ENCODE results near the gene LNX1. TPM values are rescaled to one million over a fixed set of nuclear protein-coding genes. Genes with fewer than 3 reads are reported as not detected.

Gene LNX1
- total RNA-seq, 1 donor from 2014 or later: not detected

DNA sequence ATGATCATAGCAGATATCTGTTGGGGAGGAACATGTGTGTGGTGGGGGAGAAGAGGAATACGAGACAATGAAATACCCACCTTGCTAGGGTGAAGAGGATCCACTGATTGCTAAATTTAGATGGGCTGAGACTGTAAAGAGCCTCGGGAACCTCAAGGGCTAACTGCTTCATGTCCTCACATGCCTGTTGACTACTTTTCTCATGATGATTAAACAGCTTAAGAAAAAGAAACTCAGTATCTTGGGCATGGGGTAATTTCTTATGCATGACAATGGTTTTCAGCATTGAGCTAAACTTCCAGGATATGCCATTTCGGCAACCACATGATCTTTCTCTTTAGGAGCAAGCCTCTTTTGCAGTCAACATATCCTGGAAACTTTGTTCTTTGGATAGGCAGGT, 3.9 kb upstream of the LNX1 start:
- intact Hi-C loops (cut with micrococcal nuclease): no loop called here
- H3K4me3 Mint-ChIP-seq: no peak overlapping the region
- H3K27ac Mint-ChIP-seq: no peak overlapping the region

GRCh38 chr4:53593765-53594164, 2.5 kb upstream of the LNX1 start:
- H3K4me3 Mint-ChIP-seq: no peak overlapping the region
- no peak for DNase-seq (ENCODE audit: low spot score)
- no peak overlapping the region for H3K27ac Mint-ChIP-seq
- no peaks in the 10 kb centered on the region for H3K4me1 Mint-ChIP-seq (ENCODE audit: low read depth)
- H3K36me3 Mint-ChIP-seq (ENCODE audit: low read depth): peaks cover 2% of the 10 kb centered on the region
- H3K9me3 Mint-ChIP-seq: no peaks in the 10 kb centered on the region
- H3K27me3 Mint-ChIP-seq (ENCODE audit: insufficient read depth): peaks cover 22% of the 10 kb centered on the region
- intact Hi-C loops (cut with micrococcal nuclease): no loop called here

More for the DNA sequence above, 3.9 kb upstream of the LNX1 start:
- Mint-ChIP-seq H3K4me1 (ENCODE audit: low read depth) (no peaks in the 10 kb centered on the region), H3K9me3 (no peaks in the 10 kb centered on the region), H3K27me3 (ENCODE audit: insufficient read depth) (peaks cover 19% of the 10 kb centered on the region), H3K36me3 (ENCODE audit: low read depth) (peaks cover 2% of the 10 kb centered on the region)
- DNase-seq (ENCODE audit: low spot score): no peak

DNA sequence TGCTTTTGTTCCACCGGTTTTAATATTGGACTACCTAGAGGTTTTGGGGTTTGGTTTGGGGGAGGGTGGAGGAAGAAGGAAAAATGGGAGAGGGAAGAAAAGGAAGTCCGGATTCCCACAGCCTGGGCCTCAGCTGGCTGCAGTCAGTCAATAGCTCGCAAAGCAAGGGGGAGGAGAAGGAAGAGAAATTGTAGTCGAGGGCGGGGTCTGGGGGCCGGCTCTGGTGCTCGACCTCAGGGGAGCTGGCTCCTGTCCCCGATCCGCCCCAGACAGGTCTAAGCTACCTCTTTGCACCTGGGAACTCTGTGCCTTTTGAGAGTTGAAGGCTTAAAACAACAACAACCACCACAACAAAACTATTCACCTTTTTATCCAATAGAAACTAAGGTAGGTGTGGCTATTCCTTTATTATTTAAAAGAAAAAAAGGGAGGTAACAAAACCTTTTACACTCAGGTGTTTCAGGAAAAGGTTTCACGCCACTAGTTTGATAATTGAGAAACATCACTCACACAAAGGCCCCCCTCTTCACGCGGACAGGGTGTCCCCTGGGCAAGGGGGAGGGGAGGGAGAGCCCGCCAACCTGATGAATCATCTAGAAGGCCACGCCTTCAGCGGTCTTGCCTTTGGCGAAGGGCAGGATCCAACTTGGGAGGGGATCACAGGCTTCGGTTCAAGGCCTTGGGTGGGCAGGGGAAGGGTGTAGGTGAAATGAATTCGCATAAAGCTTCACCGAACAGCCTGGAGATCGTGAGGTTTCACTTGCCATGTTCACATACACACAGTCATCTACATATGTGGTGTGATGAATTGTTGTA, 1.6 kb upstream of the LNX1 start:
- H3K9me3 Mint-ChIP-seq: no peaks in the 10 kb centered on the region
- peaks cover 22% of the 10 kb centered on the region for H3K27me3 Mint-ChIP-seq (ENCODE audit: insufficient read depth)
- no peak overlapping the region for H3K27ac Mint-ChIP-seq
- no peak overlapping the region for H3K4me3 Mint-ChIP-seq
- DNase-seq (ENCODE audit: low spot score): no peak
- peaks cover 2% of the 10 kb centered on the region for H3K36me3 Mint-ChIP-seq (ENCODE audit: low read depth)
- H3K4me1 Mint-ChIP-seq (ENCODE audit: low read depth): no peaks in the 10 kb centered on the region
- intact Hi-C loops (cut with micrococcal nuclease): no loop called here

GRCh38 chr4:53592122-53592521, 836 bp upstream of the LNX1 start:
- peaks cover 22% of the 10 kb centered on the region for H3K27me3 Mint-ChIP-seq (ENCODE audit: insufficient read depth)
- no peaks in the 10 kb centered on the region for H3K9me3 Mint-ChIP-seq
- H3K4me1 Mint-ChIP-seq (ENCODE audit: low read depth): no peaks in the 10 kb centered on the region
- intact Hi-C loops (cut with micrococcal nuclease): no loop called here
- H3K4me3 Mint-ChIP-seq: no peak overlapping the region
- DNase-seq (ENCODE audit: low spot score): no peak
- H3K27ac Mint-ChIP-seq: no peak overlapping the region
- H3K36me3 Mint-ChIP-seq (ENCODE audit: low read depth): peaks cover 2% of the 10 kb centered on the region

GRCh38 chr4:53590187-53590586, 1.1 kb downstream of the LNX1 start:
- peaks cover 2% of the 10 kb centered on the region for H3K36me3 Mint-ChIP-seq (ENCODE audit: low read depth)
- peaks cover 22% of the 10 kb centered on the region for H3K27me3 Mint-ChIP-seq (ENCODE audit: insufficient read depth)
- intact Hi-C loops (cut with micrococcal nuclease): no loop called here
- no peak overlapping the region for H3K4me3 Mint-ChIP-seq
- H3K27ac Mint-ChIP-seq: no peak overlapping the region
- H3K4me1 Mint-ChIP-seq (ENCODE audit: low read depth): no peaks in the 10 kb centered on the region
- no peaks in the 10 kb centered on the region for H3K9me3 Mint-ChIP-seq
- DNase-seq (ENCODE audit: low spot score): no peak

DNA sequence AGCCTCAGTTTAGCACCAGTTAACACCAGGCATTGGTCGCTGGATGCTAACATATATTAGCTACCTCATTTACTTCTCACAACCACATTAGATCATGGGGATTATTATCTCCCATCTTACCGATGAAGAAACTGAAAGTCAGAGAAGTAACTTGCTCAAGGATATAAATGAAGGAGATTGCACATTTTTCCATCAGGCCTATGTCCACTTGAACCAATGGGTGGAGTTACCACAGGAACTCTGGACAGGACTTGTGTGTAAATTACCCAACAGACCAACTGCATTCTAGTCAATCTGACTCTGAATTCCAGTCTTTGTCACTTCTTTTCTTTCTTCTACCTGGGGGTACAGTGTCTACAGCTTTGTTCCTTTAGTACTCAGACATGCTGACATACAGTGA, 1.8 kb downstream of the LNX1 start:
- no peak overlapping the region for H3K4me3 Mint-ChIP-seq
- DNase-seq (ENCODE audit: low spot score): no peak
- intact Hi-C loops (cut with micrococcal nuclease): no loop called here
- no peaks in the 10 kb centered on the region for H3K4me1 Mint-ChIP-seq (ENCODE audit: low read depth)
- no peak overlapping the region for H3K27ac Mint-ChIP-seq
- no peaks in the 10 kb centered on the region for H3K9me3 Mint-ChIP-seq
- H3K27me3 Mint-ChIP-seq (ENCODE audit: insufficient read depth): peaks cover 20% of the 10 kb centered on the region
- peaks cover 2% of the 10 kb centered on the region for H3K36me3 Mint-ChIP-seq (ENCODE audit: low read depth)

DNA sequence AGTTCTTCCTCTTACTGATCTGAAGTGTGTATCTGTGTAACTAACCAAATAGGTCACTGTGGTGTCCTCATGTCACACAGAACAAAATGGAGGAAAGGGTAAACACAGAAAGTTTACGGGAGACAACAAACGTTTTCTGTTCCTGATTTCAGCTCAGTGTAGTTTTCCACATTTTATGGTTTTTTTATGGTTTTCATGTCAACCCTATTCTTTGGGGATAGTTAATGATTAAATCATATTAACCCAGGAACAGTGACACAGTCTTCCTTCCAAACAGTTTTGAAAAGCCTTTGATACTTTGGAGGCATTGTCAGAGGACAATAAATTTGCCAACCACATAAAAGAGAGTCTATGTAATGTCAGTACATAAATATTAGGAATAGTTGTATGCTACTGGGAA, 4.2 kb downstream of the LNX1 start:
- no peaks in the 10 kb centered on the region for H3K9me3 Mint-ChIP-seq

DNA sequence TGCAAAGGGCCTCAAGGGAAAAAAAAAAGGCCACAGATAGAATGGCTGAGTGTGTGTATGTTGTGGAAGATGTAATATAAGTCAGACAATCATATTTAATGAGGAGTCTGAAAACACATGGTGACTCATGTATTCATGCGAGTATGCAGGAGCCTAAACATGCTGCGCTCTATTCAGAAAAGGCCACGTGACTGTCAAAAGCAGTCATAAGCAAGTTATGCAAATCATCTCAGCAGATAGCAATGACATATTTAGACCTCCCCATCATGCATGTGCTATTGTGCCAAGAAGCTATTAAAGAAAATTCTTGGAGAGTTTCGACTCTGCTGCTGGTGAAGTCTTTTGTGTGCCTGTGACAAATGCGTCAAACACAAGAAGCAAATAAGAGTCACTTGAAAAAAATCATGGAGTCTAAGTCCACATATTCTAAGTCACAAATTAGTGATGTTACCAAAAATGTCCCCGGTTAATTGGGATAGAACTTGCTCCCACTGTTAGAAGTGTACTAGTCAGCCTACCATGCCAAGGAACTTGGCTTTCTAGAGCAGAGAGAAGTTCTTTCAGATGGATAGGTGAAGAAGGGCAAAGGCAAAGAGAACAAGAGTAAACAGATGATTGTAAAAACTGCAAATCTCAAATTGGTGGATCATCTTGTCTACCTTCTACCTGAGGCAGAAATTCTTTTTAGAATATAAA, 5.0 kb downstream of the LNX1 start:
- Mint-ChIP-seq H3K9me3 (no peaks in the 10 kb centered on the region), H3K4me3 (no peak overlapping the region), H3K27ac (no peak overlapping the region), H3K27me3 (ENCODE audit: insufficient read depth) (peaks cover 12% of the 10 kb centered on the region), H3K36me3 (ENCODE audit: low read depth) (peaks cover 2% of the 10 kb centered on the region), H3K4me1 (ENCODE audit: low read depth) (no peaks in the 10 kb centered on the region)
- intact Hi-C loops (cut with micrococcal nuclease): no loop called here
- DNase-seq (ENCODE audit: low spot score): no peak

More for the DNA sequence above, 4.2 kb downstream of the LNX1 start:
- intact Hi-C loops (cut with micrococcal nuclease): no loop called here
- H3K4me1 Mint-ChIP-seq (ENCODE audit: low read depth): no peaks in the 10 kb centered on the region
- no peak overlapping the region for H3K4me3 Mint-ChIP-seq
- H3K27ac Mint-ChIP-seq: no peak overlapping the region
- peaks cover 2% of the 10 kb centered on the region for H3K36me3 Mint-ChIP-seq (ENCODE audit: low read depth)
- H3K27me3 Mint-ChIP-seq (ENCODE audit: insufficient read depth): peaks cover 20% of the 10 kb centered on the region
- no peak for DNase-seq (ENCODE audit: low spot score)

DNA sequence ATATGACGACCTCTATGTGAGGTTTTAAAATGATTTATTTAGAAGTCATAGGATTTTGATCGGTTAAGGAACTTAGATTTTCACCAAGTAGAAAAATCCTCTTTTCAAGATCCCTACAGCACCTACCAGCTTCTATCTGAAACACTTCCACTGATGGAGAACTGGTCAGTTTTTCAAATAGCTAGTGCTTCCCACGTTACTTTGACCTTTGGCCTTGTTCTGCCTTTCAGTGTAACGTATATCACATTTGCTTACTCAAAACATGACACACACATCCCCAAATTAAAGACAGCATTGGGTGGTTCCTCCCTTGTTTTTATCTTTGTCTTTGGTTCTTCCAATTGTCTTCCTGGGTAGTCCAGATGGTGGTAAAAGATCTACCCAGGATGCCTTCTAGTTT, 6.6 kb downstream of the LNX1 start:
- H3K4me1 Mint-ChIP-seq (ENCODE audit: low read depth): no peaks in the 10 kb centered on the region
- no peaks in the 10 kb centered on the region for H3K36me3 Mint-ChIP-seq (ENCODE audit: low read depth)
- no peak for DNase-seq (ENCODE audit: low spot score)
- H3K27ac Mint-ChIP-seq: no peak overlapping the region
- no peaks in the 10 kb centered on the region for H3K27me3 Mint-ChIP-seq (ENCODE audit: insufficient read depth)
- no peak overlapping the region for H3K4me3 Mint-ChIP-seq
- no peaks in the 10 kb centered on the region for H3K9me3 Mint-ChIP-seq
- intact Hi-C loops (cut with micrococcal nuclease): no loop called here

DNA sequence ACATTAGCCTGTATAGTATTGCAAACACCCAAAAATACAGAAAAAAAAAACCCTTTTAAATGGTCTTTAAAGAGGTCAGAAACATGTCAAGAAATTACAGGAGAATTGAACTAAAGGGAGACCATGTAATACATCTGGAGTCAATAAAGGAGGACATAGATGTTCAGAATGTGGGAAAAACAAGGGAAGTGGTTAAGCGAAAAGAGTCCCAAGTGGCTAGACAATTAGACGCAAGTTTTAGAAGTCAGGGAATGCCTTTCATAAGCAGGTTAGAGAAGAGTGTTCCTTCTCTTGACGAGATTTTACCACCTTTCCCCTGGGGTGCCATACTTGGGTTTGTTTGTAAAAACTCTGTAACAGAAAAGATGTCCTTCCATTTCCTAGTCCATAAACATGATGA, 7.8 kb downstream of the LNX1 start:
- no peak overlapping the region for H3K4me3 Mint-ChIP-seq
- no peak for DNase-seq (ENCODE audit: low spot score)
- intact Hi-C loops (cut with micrococcal nuclease): no loop called here
- H3K27ac Mint-ChIP-seq: no peak overlapping the region
- H3K9me3 Mint-ChIP-seq: no peaks in the 10 kb centered on the region
- no peaks in the 10 kb centered on the region for H3K4me1 Mint-ChIP-seq (ENCODE audit: low read depth)
- no peaks in the 10 kb centered on the region for H3K36me3 Mint-ChIP-seq (ENCODE audit: low read depth)
- no peaks in the 10 kb centered on the region for H3K27me3 Mint-ChIP-seq (ENCODE audit: insufficient read depth)

- no peaks in the 10 kb centered on the region for H3K4me1 Mint-ChIP-seq (ENCODE audit: low read depth)
- no peak overlapping the region for H3K27ac Mint-ChIP-seq
- H3K27me3 Mint-ChIP-seq (ENCODE audit: insufficient read depth): no peaks in the 10 kb centered on the region
- intact Hi-C loops (cut with micrococcal nuclease): no loop called here
- no peak overlapping the region for H3K4me3 Mint-ChIP-seq
- no peaks in the 10 kb centered on the region for H3K36me3 Mint-ChIP-seq (ENCODE audit: low read depth)
- DNase-seq (ENCODE audit: low spot score): no peak
- no peaks in the 10 kb centered on the region for H3K9me3 Mint-ChIP-seq
These were observed 9.1 kb downstream of the LNX1 start for GRCh38 chr4:53582194-53582593.

- H3K27ac Mint-ChIP-seq: no peak overlapping the region
- no peak overlapping the region for H3K4me3 Mint-ChIP-seq
- intact Hi-C loops (cut with micrococcal nuclease): no loop called here
- H3K27me3 Mint-ChIP-seq (ENCODE audit: insufficient read depth): no peaks in the 10 kb centered on the region
- H3K4me1 Mint-ChIP-seq (ENCODE audit: low read depth): no peaks in the 10 kb centered on the region
- DNase-seq (ENCODE audit: low spot score): no peak
- no peaks in the 10 kb centered on the region for H3K36me3 Mint-ChIP-seq (ENCODE audit: low read depth)
- no peaks in the 10 kb centered on the region for H3K9me3 Mint-ChIP-seq
These were observed 11.0 kb downstream of the LNX1 start for GRCh38 chr4:53580274-53580673.

GRCh38 chr4:53579826-53580225, 11.5 kb downstream of the LNX1 start:
- no peaks in the 10 kb centered on the region for H3K36me3 Mint-ChIP-seq (ENCODE audit: low read depth)
- H3K4me3 Mint-ChIP-seq: no peak overlapping the region
- no peak for DNase-seq (ENCODE audit: low spot score)
- H3K27me3 Mint-ChIP-seq (ENCODE audit: insufficient read depth): no peaks in the 10 kb centered on the region
- intact Hi-C loops (cut with micrococcal nuclease): no loop called here
- no peaks in the 10 kb centered on the region for H3K9me3 Mint-ChIP-seq
- no peak overlapping the region for H3K27ac Mint-ChIP-seq
- H3K4me1 Mint-ChIP-seq (ENCODE audit: low read depth): no peaks in the 10 kb centered on the region
